ENCODE data around the gene CAD.

DNA sequence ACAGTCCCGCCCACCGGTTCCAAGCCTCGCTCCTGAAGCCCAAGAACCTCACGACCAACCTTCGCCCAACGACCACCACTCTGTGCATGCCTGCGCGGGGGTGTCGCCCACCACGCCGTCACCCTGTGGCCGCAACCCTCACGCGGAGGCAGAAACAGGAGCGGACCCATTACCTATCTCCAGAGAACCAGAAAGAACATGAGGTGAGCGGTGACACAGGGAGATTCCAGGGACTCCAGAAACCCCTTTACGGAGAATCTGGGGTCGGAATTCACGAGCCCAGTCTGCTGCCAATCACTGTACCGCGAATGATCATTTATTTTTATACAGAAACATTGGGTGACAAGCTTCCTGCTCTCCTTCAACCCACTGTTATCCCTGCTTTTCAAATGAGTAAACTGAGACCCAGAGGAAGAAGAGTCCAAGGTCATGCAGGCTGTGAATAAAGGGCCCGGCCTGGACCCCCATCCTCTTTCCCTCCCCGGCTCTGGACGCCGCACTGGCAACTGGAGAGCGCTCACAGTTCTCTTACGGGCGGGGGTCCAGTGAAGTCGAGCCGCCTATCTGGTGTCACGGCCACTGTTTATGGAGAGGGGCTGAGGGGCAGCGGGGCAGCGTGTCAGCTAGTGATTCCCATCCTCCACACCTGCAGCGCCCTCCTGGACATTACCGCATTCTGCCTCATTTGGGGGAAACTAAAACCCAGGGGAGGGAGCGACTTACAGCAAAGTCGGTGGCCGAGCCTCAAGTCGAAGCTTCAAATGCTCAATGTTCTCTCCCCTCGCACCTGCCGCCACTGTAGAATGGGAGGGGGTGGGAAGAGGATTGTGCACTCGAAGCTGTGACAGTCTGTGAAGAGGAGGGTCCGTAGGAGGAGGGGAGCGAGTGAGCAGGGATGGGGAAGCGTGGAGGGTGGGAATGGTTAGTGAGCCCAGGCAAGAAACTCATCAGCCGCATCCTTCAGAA is 46.4 kb downstream of the CAD start:
- no peak for TF ChIP-seq POLR2A (IDR thresholded peaks at IDR 0.05; ENCODE audit: low read length)
- TF ChIP-seq GATA1 (IDR thresholded peaks at IDR 0.05; ENCODE audit: low read depth, low read length) = no peak

All from erythroblast (primary cell).